GM18519 (cell line): ENCODE data around the gene DOK5.
A peak's percentile ranks its signal among the peaks of the same experiment; 100 is the strongest.

Experiments used
- ATAC-seq: cut with Tn5 transposase; IDR thresholded peaks from one replicate; pipeline ENCODE4 v1.9.1; 2021; ENCODE audit warnings: mild to moderate bottlenecking, moderate library complexity; ENCODE audit not compliant: unreplicated experiment, low FRiP score

DOK5 gene

DNA sequence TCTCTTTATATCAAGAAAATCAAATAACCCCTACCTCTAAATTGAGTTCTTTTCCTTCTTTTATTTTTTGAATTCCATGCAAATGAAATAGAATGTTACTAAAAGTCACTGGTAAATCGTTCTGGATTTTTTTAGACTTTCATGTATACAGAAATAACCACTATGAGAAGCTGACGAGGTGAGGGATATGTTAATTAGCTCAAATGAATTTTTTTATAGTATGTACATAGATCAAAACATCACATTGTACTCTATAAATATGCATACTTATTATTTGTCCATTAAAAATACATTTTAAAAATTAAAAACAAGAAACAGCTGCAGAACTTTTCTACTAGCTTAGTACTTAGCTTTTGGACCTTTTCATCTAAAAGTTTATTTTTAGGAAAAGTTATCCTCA, 165.4 kb downstream of the DOK5 start:
- ATAC-seq, result no peak

DNA sequence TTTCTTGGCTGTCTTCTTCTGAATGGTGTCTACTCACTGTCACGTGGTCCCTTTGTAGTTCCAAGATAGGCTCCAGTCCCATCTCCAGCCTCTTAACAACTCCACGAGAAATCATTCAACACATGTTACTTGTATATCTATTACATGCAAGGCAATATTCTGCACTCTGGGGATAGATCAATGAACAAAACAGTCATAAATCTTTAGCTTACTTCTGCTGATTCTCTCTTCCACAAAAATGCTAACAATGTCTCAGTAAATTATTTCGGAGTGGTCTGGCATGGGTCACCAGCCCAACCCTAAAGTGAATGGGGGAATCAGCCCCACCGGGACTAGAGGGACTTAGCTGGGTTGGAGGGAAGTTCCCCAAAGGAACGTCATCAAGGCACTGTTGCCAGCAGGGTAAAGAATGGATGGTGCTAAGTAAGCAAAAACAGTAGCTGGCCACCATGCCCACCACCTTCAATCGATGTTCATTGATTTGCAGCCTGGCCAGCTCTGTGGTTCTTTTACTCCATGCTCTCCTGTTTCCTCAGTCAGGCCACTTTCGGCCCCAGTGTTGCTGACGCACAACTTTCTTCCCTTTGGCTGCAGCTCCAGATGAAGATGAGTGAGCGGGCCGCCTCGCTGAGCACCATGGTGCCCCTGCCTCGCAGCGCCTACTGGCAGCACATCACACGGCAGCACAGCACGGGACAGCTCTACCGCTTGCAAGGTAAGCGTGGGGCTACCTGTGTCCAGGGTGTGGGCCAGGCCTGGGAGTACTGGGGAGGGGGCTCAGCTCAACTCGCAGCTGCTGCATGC, 167.7 kb downstream of the DOK5 start:
- ATAC-seq, result no peak

DNA sequence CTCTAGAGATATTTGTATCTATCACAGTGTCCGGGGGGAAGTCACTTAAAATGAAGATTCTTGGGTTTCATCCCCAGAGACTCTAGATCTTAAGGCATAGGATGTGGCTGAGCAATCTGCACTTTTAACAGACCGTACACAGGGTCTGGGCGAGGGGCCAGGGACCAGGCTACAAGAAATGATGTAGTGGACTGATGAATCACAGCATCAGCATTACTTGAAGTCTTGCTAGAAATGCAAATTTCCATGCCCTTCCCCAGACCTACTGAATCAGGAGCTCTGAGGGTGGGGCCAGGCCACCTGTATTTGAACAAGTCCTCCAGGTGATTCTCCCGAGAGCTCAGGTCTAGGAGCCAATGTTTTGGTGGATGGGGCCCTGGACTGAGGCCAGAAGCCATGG, 168.4 kb downstream of the DOK5 start:
- ATAC-seq, result no peak

DNA sequence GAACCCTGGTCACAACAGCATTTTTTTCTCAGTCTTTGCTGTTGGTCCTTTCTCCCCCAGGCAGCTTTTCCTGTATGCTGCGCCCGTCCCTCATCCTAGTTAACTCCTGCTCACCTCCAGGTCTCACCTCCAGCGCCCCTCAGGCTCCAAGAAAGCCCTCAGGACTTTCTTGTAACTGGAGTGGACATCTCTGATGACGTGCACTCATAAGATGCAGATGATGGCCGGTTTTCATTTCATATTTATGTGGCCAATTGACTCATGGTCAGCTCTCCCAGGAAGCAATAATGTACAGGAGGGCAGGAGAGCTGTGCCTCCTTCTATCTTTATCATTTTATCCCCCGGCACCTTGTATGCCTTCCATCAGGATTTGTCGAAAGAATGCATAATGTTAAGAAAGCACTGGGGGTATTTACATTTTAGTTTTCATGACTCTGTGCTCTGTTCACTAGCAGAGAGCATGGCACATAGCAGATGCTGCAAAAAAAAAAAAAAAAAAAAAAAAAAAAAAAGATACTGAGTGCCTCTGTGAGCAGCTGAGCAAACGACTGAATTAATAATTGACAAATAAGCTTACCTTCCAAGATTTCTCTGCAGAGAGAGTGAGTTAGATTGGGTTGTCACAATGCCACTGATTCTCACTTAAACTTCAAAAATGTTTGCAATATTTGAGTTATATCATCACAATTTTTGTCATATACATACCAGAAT, 170.2 kb downstream of the DOK5 start:
- ATAC-seq, result no peak

DNA sequence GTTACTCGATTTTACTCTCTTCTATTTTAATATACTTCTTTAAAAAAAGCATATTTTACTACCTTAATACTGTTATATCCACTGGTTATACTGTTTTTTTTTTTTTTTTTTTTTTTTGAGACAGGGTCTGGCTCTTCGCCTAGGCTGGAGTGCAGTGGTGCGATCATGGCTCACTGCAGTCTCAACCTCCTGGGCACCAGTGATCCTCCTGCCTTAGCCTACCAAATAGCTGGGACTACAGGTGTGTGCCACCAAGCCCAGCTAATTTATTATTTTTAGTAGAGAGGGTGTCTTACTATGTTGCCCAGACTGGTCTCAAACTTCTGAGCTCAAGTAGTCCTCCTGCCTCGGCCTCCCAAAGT, 170.7 kb downstream of the DOK5 start:
- no peak for ATAC-seq

DNA sequence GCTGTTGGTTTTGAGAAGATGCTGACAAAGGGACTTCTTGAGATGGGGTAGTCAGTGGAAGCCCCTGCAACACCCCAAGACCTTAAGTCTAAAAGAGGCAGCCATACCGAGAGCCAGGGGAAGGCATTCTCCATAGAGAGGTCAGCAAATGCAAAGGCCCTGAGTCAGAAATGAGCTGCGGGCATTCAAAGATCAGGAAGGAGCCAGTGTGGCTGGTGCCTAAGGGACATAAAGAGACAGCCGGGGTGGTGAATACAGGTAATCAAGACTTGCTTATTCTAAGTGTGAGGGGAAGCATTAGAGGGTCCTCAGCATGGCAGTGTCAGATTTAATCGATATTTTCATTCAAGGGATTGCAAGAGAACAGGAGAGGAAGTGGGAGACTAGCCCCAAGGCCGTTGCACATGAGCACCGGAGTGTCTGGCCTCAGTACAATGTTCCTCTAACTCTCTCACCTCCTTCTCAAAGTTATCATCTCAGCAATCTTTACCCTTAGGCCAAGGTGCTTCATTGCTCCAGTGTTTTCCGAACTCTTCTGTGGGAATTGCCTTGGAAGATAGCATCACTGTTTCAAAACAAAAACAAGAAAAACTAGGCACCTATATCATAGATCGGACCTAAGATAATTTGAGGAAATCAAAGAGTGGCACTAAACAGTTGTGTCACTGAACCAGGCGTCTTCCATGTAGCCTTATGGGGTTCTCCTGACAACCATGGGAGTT, 173.2 kb downstream of the DOK5 start:
- no peak for ATAC-seq

DNA sequence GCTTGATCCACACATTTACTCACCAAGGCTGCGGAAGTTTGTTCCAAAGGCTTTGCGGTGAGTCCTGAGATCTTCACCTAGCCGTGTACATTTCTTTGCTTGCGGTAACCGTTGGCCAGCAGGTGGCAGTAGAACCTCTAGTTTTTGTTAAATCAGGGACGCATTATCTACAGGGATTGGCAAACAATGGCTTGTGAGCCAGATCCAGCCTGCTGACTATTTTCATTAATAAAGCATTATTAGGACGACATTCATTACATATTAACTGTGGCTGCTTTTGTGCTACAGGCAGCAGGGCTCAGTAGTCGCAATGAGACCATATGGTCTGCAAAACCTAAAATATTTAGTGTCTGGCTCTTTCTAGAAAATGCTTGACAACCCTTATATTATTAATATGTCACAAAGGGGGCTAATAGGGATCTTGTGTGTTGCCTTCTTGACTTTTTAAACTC, 174.1 kb downstream of the DOK5 start:
- peak; percentile 59 for ATAC-seq

DNA sequence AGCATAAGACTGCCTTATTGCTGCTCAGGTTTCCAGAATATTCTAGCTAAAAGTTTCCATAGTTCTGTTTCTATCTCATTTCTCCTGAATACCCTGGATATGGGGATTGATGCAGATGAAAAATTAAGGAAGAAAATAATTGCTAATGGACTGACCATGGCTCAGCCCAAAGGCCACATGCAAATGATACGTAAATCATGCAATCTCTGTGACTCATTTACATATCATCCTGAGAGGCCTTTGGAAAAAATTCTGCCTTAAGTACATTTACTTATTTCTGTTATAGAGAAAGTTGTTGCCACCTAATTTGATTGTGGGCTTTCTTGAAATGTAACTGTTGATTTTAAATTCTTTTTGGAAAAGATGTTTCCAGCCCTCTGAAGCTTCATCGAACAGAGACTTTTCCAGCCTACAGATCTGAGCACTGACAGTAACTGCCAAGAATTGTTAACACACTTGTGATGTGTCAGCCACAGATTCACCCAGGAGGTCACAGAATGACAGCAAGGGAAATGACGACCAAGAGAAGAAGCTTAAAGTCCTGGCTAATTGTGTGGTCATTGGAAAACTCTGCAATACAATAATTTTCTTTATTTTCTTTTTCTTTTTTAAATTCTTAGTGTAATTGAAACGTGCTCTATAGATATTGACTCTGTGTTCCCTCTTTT, 174.8 kb downstream of the DOK5 start:
- ATAC-seq, result no peak

DNA sequence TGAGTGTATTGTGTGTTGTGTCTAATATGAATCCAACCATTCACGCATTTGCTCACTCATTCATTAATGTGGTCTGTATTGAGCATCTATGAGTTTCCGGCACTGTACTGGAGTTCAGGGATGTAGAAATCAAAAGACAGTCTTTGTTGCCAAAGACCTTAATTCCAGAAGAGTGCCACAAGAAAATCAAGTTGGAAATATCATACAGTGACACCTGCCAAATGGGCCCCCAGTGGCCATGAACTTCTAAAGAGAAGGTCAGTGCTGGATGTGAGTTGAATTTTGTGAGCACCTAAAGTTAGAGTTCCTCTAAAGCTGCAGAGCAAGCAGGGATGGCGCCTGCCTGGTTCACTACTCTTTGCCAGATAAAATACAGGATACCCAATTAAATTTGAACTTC, 175.9 kb downstream of the DOK5 start:
- ATAC-seq, result no peak

DNA sequence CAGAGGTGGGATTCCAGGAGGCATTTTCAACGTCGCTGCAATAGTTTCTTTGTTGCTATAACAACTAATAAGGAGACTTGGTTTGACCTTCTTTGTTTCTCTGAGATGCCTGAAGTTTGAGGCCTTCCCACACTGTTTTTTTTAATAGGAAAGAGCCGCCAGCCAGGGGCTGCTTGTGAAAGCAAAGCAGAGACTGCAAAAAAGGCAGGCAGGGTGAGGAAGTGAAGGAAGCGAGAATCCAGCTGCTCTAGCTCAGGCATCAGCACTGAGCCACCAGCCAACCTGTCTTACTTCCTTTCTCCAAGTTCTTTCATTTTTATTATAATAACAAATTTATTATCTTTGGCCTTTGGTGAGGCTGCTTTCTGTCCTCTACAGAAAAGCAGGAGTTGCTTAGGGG, 179.1 kb downstream of the DOK5 start:
- ATAC-seq, result no peak

DNA sequence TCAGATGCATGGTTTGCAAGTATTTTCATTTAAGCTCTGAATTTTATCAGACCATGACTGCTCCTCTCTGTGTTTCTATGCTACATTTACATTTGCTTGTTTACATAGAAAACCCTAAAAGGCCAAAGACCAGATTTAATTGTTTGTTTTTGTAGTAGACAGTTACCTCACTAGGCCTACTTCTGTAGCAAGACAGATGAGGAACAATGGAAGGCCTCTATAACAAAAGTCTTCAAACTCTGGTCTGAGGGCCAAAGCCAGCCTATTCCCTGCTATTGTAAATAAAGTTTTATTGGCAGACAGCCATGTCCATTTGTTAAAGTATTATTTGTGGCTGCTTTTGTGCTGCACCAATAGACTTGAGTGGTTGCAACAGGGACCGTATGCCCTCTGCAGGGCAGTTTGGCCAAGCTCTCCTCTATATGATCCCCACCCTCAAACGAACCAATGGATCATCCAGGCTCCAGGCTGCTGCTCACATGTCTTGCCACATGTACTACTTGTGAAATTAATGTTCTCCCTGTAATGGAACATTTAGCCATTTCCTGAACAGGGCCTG, 182.0 kb downstream of the DOK5 start:
- no peak for ATAC-seq

DNA sequence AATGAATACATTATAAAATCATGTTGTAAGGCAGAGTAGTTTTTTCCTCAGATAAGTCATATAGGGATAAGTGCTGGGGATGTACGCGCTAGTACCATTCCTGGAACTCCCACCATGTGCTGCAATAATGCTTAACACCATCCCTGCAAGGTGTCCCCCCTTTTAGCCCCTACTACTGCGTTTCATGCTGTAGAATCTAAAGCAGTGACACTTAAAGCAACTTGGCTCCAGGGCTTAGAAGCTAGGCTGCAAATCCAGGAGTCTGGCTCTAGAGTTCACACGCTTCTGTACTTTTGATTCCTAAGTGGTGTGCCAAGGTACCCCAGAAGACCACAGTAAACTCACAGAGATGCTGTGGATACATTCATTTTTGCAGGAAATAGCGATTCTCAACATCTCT, 183.1 kb downstream of the DOK5 start:
- no peak for ATAC-seq

DNA sequence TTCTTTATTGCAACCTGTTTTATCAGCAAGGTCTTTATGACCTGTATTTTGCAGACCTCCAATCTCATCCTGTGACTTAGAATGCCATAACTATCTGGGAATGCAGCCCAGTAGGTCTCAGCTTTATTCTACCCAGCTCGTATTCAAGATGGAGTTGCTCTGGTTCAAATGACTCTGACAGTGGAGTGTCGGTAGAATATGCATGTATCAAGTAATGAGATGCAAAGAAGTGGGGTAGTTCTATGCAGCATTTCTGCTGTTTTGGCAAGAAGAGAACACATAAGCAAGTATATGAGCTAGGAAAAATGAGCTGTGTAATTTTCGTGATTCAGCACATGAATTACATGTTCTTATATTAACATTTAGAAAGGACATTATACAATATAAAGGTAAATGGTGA, 185.9 kb downstream of the DOK5 start:
- no peak for ATAC-seq

DNA sequence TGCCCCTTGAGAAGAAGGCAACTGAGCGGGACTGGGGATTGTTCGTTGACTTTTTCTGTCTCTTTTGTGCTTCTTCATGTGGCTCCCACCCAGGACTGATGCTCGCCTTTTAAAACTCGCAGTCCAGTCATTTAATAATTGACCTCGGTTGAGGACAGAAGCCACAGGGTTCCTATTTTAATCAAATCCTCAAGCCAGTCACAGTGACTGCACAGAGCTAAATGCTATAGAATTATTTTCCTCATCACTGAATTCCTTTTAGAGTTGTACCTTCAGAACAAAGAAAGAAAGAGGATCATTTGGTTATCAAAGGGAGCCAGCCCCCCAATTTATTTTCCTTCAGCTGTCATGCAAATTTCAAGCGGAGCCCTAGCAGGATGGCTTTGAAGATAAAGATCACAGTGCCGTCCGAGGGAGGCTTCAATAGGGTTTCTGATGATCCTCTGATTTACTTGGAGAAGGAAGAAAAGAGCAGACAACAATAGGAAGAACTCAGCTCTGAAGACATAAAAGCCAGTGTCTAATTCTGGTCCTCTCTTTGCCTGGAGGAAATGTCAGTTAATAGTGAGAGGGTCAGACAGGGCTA, 186.6 kb downstream of the DOK5 start:
- no peak for ATAC-seq

DNA sequence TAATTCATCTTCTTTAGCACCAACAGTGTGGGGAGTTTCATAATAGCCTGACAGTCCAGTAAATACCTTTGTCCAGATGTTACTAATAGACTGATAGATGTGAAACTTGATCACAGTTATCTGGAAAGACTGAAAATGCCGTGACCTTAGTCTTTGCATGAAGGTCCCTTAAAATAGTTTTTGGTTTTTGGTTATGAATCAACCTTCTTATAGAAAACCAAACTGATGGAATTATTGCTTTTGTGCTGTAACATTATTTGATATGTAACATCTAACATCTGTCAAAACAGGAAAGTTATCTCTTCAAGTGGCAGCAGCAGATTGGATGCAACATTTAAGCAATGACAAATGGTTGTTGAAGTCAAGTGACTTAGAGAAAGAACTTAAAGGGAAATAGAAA, 190.4 kb downstream of the DOK5 start:
- ATAC-seq, result peak; percentile 53

DNA sequence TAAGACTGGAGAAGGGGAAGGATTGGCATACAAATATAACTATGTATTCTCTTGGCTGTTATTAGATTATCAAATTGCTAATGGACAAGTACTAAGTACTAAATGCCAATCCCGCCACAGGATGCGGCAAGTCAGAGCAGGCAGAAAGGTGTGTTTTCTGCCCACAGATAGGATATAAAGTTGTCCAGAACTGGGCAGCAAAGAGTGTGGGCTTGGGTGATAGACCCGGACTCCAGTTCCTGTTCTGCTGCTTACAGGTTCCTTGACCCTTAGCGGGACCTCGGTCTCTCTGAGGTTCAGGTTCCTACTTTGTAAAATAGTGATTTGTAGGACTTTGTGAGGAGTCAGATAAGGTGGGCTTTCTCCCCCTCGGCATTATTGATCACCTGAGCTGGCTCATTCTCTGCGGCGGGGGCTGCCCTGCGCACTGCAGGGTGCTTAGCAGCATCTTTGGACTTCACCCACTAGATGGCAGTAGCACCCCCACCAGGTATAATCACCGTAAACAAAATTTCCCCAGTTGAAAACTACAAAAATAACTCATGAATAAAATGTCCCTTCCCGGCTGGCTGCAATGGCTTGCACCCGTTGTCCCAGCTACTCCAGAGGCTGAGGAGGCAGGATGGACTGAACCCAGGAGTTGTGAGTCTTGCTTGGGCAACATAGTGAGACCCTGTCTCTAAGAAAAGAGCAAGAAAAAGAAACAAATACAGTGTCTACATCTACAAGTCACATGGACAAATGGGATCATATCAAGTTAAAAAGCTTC, 193.1 kb downstream of the DOK5 start:
- ATAC-seq, result peak; percentile 61

DNA sequence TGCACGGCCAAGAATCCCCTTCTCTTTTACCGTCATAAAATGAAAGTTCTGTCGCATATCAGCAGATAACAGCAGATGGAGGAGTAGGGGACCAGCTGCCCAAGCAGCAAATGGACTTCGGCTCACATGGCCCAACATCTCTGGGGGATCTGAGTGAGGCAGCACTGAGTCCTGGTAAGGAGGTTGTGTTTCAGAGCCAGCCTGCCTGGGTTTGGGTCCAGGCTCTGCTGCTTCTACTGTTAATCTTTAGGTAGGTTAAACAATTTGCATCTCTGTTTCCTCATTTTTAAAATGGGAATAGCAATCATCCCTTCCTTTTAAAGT, 193.6 kb downstream of the DOK5 start:
- no peak for ATAC-seq

DNA sequence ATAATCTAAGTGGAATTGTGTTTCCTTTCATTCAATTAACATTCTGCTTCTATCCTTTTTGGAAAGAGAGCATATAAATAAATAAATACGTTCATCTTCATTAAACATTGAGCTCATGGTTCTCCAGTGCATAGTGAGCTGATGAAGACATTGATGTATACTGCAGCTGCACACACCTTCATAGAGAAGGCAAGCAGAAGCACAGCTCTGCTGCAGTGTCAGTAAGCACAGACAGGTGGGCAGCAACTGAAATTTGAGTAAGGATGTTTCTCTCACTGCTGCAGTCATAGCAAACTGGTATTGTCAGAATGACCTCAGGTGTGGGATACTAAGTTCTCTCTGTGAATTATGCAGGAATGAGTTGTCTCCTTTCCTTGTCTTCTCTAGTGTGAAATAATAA, 202.9 kb downstream of the DOK5 start:
- no peak for ATAC-seq

DNA sequence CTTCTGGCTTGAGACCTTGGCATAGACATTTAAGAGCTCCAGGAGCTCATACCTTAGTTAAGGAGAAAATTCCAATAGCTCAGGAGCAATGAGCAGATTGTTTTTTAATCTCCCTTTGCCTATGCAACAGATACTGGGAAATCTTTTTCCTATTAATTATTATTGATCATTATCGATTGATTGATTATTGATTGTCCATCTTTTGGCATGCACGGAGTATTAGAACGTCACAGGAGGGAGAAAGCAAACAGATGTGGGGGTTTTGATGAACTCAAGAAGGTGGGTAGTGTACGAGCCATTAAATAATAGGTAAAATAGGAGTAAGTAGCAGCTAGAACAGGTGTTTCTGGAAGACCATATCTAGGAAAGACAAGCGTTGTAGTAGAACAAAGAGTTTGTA, 205.0 kb downstream of the DOK5 start:
- ATAC-seq, result no peak
